ENCODE data around the gene CDH4. TPM values are rescaled to one million over a fixed set of nuclear protein-coding genes. Genes with fewer than 3 reads are reported as not detected.

The CDH4 gene
- total and polyA plus RNA-seq, 5 donors from 2014 or later, result 0.07 to 0.69 (median 0.49) TPM; not detected in 1

- DNase-seq, result no peak
- no peaks in the 10 kb centered on the region for H3K36me3 ChIP-seq (ENCODE audit: control insufficient read depth, insufficient read depth, low read length)
- Mint-ChIP-seq H3K4me3 (no peak overlapping the region), H3K4me1 (no peaks in the 10 kb centered on the region), H3K27me3 (no peaks in the 10 kb centered on the region), H3K27ac (no peak overlapping the region), H3K36me3 (no peaks in the 10 kb centered on the region), H3K9me3 (peaks cover 0 to 2% (median 0%) of the 10 kb centered on the region in 7 donors)
- no peaks in the 10 kb centered on the region for H3K9me3 ChIP-seq (ENCODE audit: control insufficient read depth in 2 of 2, low read length in 2 of 2)
- no peak overlapping the region for H3K27ac ChIP-seq (ENCODE audit: insufficient read depth, low read length, poor library complexity, severe bottlenecking)
- H3K4me1 ChIP-seq (ENCODE audit: control insufficient read depth, insufficient read depth, low read length, poor library complexity, severe bottlenecking), result no peaks in the 10 kb centered on the region
- H3K4me3 ChIP-seq (ENCODE audit: low read depth, low read length), result no peak overlapping the region
- no peak for ATAC-seq (ENCODE audit: low read depth in 2 of 2)
- no peaks in the 10 kb centered on the region for H3K27me3 ChIP-seq (ENCODE audit: control insufficient read depth, insufficient read depth, low read length)
Observed at GRCh38 chr20:61559706-61560315, 307.8 kb downstream of the CDH4 start.

DNA sequence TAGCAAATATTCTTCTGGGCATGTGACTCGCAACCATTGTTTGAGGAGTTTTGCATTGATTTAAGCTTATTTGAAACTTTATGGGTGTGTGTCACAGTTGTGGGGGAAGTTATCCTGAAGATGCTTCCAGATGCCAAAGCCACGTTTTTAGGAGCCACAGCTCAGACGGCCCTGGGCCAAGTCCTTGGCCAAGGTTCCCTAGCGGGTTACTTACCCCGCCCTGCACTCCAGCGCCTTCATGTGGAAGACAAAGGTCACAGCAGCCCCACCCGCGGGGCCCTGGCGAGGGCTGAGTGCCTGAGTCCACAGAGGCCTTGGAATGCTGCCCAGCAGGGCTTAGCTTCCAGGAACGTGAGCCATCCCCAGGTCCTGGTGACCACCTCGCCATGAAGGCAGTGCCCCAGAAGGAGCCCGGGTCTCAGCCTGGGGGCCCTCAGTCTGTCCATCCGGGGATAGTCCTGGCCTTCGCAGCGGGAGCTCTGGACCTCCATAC lies 308.3 kb downstream of the CDH4 start:
- Histone ChIP-seq H3K27me3 (ENCODE audit: control insufficient read depth, insufficient read depth, low read length) (no peaks in the 10 kb centered on the region), H3K36me3 (ENCODE audit: control insufficient read depth, insufficient read depth, low read length) (no peaks in the 10 kb centered on the region), H3K4me3 (ENCODE audit: low read depth, low read length) (no peak overlapping the region), H3K27ac (ENCODE audit: insufficient read depth, low read length, poor library complexity, severe bottlenecking) (no peak overlapping the region), H3K9me3 (ENCODE audit: control insufficient read depth in 2 of 2, low read length in 2 of 2) (no peaks in the 10 kb centered on the region), H3K4me1 (ENCODE audit: control insufficient read depth, insufficient read depth, low read length, poor library complexity, severe bottlenecking) (no peaks in the 10 kb centered on the region)
- Mint-ChIP-seq H3K36me3 (no peaks in the 10 kb centered on the region), H3K27ac (no peak overlapping the region), H3K4me3 (no peak overlapping the region), H3K4me1 (no peaks in the 10 kb centered on the region), H3K27me3 (no peaks in the 10 kb centered on the region), H3K9me3 (peaks cover 0 to under 1% (median 0%) of the 10 kb centered on the region in 7 donors)
- DNase-seq (no peak), ATAC-seq (ENCODE audit: low read depth in 2 of 2) (no peak)

DNA sequence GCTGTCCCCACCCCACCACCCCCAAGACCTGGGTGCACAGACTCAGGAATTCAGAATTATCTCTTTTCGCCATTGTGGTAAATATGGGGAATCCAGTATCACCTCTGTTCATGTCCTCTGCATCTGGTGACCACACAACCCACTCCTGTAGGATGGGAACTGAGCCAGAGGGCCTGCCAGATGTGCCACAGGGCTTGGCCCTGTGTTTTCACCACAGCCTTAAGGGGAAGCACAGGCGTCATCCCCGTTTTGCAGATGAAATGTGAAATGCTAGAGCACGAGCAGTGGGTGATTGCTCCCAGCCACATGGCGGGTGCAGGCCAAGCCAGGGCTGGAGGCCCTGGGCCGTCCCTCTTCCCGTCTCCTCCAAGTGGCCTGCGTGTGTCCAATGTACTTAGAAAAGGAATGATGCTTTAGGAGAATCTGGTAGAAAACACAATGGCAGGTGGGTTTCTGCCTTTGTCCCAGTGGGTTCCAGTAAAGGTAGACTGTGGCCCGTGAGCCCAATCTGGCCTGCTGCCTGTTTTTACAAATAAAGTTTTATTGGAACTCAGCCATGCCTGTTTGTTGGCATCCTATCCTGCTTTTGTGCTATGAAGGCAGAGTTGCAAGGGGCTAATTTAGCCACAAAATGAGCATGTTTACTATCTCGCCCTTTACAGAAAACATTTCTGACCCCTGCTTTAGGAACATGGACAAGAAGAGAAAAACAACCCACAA lies 309.2 kb downstream of the CDH4 start:
- Histone ChIP-seq H3K4me3 (ENCODE audit: low read depth, low read length) (no peak overlapping the region), H3K27ac (ENCODE audit: insufficient read depth, low read length, poor library complexity, severe bottlenecking) (no peak overlapping the region), H3K36me3 (ENCODE audit: control insufficient read depth, insufficient read depth, low read length) (no peaks in the 10 kb centered on the region), H3K4me1 (ENCODE audit: control insufficient read depth, insufficient read depth, low read length, poor library complexity, severe bottlenecking) (no peaks in the 10 kb centered on the region), H3K9me3 (ENCODE audit: control insufficient read depth in 2 of 2, low read length in 2 of 2) (no peaks in the 10 kb centered on the region), H3K27me3 (ENCODE audit: control insufficient read depth, insufficient read depth, low read length) (no peaks in the 10 kb centered on the region)
- H3K9me3 Mint-ChIP-seq, result no peaks in the 10 kb centered on the region
- no peaks in the 10 kb centered on the region for H3K4me1 Mint-ChIP-seq
- ATAC-seq (ENCODE audit: low read depth in 2 of 2), result no peak
- H3K27ac Mint-ChIP-seq, result no peak overlapping the region
- no peaks in the 10 kb centered on the region for H3K27me3 Mint-ChIP-seq
- no peaks in the 10 kb centered on the region for H3K36me3 Mint-ChIP-seq
- H3K4me3 Mint-ChIP-seq, result no peak overlapping the region
- DNase-seq, result no peak

DNA sequence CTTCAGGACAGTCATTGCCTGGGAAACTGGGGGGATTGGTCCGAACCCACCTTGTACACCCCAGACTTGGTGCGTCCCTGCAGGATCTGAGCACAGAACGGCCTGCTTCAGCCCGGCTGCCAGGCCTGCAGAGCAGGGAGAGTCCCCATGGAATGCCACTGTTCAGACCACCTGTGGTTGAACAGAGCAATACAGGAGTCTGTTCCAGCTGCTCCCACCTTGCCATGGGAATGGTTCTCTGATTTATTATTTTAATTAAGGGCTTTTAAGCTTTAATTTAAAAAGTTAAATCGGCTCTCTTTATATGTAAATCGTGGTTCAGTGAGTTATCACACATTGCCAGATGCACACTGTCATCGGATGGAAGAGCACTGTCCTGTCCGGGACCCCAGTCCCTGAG lies 310.4 kb downstream of the CDH4 start:
- Histone ChIP-seq H3K4me3 (ENCODE audit: low read depth, low read length) (no peak overlapping the region), H3K27ac (ENCODE audit: insufficient read depth, low read length, poor library complexity, severe bottlenecking) (no peak overlapping the region), H3K27me3 (ENCODE audit: control insufficient read depth, insufficient read depth, low read length) (no peaks in the 10 kb centered on the region), H3K4me1 (ENCODE audit: control insufficient read depth, insufficient read depth, low read length, poor library complexity, severe bottlenecking) (no peaks in the 10 kb centered on the region), H3K9me3 (ENCODE audit: control insufficient read depth in 2 of 2, low read length in 2 of 2) (no peaks in the 10 kb centered on the region), H3K36me3 (ENCODE audit: control insufficient read depth, insufficient read depth, low read length) (no peaks in the 10 kb centered on the region)
- Mint-ChIP-seq H3K4me1 (no peaks in the 10 kb centered on the region), H3K27ac (no peak overlapping the region), H3K27me3 (no peaks in the 10 kb centered on the region), H3K4me3 (no peak overlapping the region), H3K36me3 (no peaks in the 10 kb centered on the region), H3K9me3 (no peaks in the 10 kb centered on the region)
- DNase-seq, result no peak
- no peak for ATAC-seq (ENCODE audit: low read depth in 2 of 2)

DNA sequence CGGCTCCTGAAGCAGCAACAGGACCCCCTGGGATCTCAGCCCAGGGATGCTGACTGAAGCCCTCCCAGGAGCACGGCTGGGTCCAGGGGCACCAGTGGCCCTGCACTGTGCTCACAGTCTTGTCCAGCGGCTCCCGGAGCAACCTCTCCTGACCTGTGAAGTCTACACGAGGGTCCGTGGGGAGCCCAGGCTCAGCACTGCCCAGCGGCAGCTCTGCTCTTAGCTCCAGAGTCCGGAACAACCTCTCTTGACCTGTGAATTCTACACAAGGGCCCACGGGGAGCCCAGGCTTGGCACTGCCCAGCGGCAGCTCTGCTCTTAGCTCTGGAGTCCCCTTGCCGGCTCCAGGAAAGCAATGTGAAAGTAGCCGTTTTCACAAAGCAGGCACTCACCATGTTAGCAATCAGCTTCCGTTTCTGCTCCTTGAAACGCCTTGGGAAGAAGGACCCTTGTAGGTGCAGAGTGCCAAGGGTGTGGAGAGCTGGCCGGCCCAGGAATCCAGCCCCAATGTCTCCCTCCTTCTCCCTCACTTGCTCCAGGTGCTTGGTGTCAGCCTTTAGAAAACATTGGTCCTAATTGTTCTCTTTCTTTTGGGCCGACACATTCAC lies 310.9 kb downstream of the CDH4 start:
- Mint-ChIP-seq H3K36me3 (no peaks in the 10 kb centered on the region), H3K4me1 (no peaks in the 10 kb centered on the region), H3K27ac (no peak overlapping the region), H3K9me3 (no peaks in the 10 kb centered on the region), H3K4me3 (no peak overlapping the region), H3K27me3 (no peaks in the 10 kb centered on the region)
- Histone ChIP-seq H3K4me3 (ENCODE audit: low read depth, low read length) (no peak overlapping the region), H3K4me1 (ENCODE audit: control insufficient read depth, insufficient read depth, low read length, poor library complexity, severe bottlenecking) (no peaks in the 10 kb centered on the region), H3K9me3 (ENCODE audit: control insufficient read depth in 2 of 2, low read length in 2 of 2) (no peaks in the 10 kb centered on the region), H3K27me3 (ENCODE audit: control insufficient read depth, insufficient read depth, low read length) (no peaks in the 10 kb centered on the region), H3K27ac (ENCODE audit: insufficient read depth, low read length, poor library complexity, severe bottlenecking) (no peak overlapping the region), H3K36me3 (ENCODE audit: control insufficient read depth, insufficient read depth, low read length) (no peaks in the 10 kb centered on the region)
- DNase-seq (no peak), ATAC-seq (ENCODE audit: low read depth in 2 of 2) (no peak)

DNA sequence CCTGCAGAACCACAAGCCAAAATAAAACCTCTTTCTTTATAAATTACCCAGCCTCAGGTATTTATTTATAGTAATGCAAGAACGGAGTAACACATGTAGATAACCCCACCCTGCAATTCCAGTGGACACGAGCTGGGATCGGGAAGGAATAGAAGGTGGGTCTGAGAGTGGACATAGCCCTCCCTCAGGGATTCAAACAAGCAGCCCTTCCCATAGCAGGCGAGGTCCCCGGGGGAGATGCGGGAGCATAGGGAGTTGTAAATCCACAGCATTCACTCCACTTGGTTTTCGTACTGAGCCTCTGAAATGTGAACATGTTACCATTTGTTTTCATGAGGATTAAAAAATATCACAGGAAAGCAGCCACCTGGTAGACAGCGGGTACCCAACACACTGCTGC lies 312.6 kb downstream of the CDH4 start:
- no peaks in the 10 kb centered on the region for H3K36me3 ChIP-seq (ENCODE audit: control insufficient read depth, insufficient read depth, low read length)
- ATAC-seq (ENCODE audit: low read depth in 2 of 2), result no peak
- Mint-ChIP-seq H3K36me3 (no peaks in the 10 kb centered on the region), H3K4me1 (no peaks in the 10 kb centered on the region), H3K27me3 (no peaks in the 10 kb centered on the region), H3K27ac (no peak overlapping the region), H3K9me3 (peaks cover 0 to 4% (median 0%) of the 10 kb centered on the region in 7 donors), H3K4me3 (no peak overlapping the region)
- no peaks in the 10 kb centered on the region for H3K9me3 ChIP-seq (ENCODE audit: control insufficient read depth in 2 of 2, low read length in 2 of 2)
- no peak overlapping the region for H3K4me3 ChIP-seq (ENCODE audit: low read depth, low read length)
- DNase-seq, result no peak
- no peak overlapping the region for H3K27ac ChIP-seq (ENCODE audit: insufficient read depth, low read length, poor library complexity, severe bottlenecking)
- H3K4me1 ChIP-seq (ENCODE audit: control insufficient read depth, insufficient read depth, low read length, poor library complexity, severe bottlenecking), result no peaks in the 10 kb centered on the region
- H3K27me3 ChIP-seq (ENCODE audit: control insufficient read depth, insufficient read depth, low read length), result no peaks in the 10 kb centered on the region

- no peaks in the 10 kb centered on the region for H3K9me3 ChIP-seq (ENCODE audit: control insufficient read depth in 2 of 2, low read length in 2 of 2)
- Mint-ChIP-seq H3K27me3 (no peaks in the 10 kb centered on the region), H3K4me3 (no peak overlapping the region), H3K27ac (no peak overlapping the region), H3K9me3 (peaks cover 0 to 4% (median 0%) of the 10 kb centered on the region in 7 donors), H3K4me1 (no peaks in the 10 kb centered on the region), H3K36me3 (no peaks in the 10 kb centered on the region)
- H3K4me3 ChIP-seq (ENCODE audit: low read depth, low read length), result no peak overlapping the region
- no peak overlapping the region for H3K27ac ChIP-seq (ENCODE audit: insufficient read depth, low read length, poor library complexity, severe bottlenecking)
- H3K36me3 ChIP-seq (ENCODE audit: control insufficient read depth, insufficient read depth, low read length), result no peaks in the 10 kb centered on the region
- no peak for ATAC-seq (ENCODE audit: low read depth in 2 of 2)
- DNase-seq, result no peak
- H3K27me3 ChIP-seq (ENCODE audit: control insufficient read depth, insufficient read depth, low read length), result no peaks in the 10 kb centered on the region
- no peaks in the 10 kb centered on the region for H3K4me1 ChIP-seq (ENCODE audit: control insufficient read depth, insufficient read depth, low read length, poor library complexity, severe bottlenecking)
Observed at GRCh38 chr20:61565791-61566190, 313.7 kb downstream of the CDH4 start.

All from CD4-positive, CD25-positive, alpha-beta regulatory T cell (primary cell).